Globus pallidus (tissue), 1 donor: ENCODE measurements around the gene NEURL3.
"Not testable (repeated sequence)": the region's sequence is repeated elsewhere in the genome, so short reads cannot be mapped to it uniquely, and the experiment has no call there.

Source experiments
- DNase-seq: peaks from one replicate; pipeline ENCODE4 v3.0.0-alpha.2; 2015; ENCODE audit warnings: low spot score

Gene NEURL3, protein sequence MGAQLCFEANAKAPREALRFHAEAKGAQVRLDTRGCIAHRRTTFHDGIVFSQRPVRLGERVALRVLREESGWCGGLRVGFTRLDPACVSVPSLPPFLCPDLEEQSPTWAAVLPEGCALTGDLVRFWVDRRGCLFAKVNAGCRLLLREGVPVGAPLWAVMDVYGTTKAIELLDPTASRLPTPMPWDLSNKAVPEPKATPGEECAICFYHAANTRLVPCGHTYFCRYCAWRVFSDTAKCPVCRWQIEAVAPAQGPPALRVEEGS

DNA sequence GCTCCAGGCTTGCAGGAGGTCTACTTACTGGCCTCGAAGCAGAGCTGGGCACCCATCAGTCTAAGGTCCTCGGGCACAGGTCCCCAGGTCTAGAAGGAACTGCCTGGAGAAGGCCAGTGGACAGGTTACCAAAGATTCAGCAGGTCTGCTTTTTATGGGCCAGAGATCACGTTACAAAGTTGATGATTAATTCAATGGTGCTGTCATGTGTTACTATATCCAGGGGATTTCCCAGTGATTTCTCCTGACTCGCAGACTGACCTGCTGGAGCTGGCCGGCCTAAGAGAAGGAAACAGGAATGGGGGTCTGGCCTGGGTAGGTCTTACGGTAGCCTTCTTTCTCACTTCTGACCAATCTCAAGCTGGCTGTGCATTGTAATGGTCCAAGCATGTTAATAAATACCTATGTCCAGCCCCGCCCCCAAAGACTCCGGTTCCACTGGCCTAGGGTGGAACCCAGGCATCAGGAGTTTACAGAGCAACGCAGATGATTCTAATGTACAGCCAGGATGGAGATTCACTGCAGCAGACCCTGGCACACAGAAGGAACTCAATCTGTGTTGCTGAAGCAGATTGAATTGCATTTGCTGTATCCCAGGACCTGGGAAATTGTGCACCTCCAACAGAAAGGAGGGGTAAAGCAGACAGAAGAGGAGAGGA is at the start of gene NEURL3:
NEURL3 (minus strand) TSS at position 127 of the 659 bp plus-strand sequence; CDS start at position 56, 71 bp downstream.
- DNase-seq, result no peak

DNA sequence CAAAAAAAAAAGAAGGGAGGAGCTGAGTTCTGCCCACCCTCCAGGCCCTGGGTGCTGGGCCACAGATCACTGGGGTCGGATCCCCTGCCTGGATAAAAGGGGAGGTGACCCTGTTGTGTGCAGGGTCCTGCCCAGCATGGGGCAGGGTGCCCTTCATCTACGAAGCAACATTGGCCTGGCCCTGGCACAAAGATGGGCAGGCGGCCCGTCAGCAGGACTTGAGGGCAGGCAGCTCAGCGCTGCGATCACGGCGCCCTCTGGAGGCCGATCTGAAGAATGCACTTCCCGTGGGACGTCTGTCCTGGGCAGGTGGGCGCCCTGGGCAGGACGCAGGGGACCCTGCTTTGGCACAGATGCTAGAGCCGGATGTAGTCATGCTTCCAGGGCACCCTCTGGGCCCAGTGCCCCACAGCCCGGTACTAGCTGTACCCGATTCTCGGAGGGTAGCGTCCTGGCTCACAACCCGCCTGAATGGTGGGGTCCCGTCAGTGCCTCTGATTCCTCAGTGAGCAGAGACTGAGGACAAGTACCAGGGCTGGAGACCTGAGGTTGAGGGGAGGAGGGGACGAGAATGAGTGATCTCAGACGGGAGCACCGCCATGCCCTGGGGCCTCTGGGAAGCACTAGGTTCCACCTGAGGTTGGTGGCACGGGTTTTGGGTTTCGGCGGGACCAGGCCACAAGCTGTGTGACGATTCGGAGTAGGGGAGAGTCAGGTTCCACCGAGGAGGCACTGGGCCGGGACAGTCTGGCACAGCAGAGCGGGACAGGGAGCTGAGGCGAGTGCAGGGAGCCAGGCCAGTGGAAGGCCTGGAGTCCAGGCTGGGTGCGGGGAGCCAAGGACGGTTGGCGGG is 49.4 kb upstream of the NEURL3 start:
- DNase-seq, result peak; percentile 78

DNA sequence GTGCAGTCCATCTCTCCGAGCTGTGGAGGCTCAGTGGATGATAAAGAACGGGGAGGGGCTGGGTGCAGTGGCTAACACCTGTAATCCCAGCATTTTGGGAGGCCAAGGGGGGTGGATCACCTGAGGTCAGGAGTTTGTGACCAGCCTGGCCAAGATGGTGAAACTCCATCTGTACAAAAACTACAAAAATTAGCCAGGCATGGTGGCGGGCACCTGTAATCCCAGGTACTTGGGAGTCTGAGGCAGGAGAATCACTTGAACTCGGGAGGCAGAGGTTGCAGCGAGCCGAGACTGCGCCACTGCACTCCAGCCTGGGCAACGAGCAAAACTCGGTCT is 48.8 kb upstream of the NEURL3 start:
- not testable (repeated sequence) for DNase-seq

- no peak for DNase-seq
Measured at GRCh38 chr2:96553176-96553956, 48.2 kb upstream of the NEURL3 start.

DNA sequence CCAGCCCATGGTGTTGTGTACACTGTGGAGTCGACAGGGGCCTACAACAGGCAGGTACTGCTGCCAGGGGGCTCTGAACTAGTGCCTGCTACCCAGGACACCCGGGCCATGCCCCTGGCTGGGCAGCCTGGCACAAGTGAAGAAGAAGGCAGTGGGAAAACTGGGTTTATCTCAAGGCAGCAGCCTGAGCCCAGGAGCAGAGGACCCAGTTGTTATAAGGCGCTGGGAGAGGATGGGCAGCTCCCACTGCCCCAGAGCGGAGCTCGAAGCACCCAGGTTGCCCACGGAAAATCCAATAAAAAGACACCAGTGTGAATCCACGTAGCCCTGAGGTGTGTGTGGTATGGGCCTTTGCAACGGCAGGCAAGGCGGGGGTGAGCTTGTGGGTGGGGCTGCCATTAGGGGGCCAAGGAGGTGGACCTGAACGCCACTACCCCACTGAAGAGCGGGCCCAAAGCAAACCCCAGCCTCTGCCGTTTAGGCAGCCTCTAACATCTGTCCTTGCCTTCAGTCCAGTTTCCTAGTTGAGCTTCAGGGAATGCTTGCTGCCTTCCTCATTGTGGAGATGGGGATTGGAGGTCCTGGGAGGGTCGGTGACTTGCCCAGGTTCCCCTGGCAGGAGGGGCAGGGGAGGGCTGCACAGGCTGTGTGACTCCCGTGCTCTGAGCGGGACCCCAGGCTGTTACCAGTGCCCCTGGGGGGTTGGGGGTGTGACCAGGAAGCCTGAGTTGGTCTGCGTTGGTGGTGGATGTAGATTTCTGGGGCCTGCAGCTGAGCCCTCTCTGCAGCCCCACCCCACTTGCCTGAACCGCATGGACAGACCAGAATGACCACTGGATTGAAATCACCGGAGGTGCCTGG is 47.4 kb upstream of the NEURL3 start:
- no peak for DNase-seq

- no peak for DNase-seq
Measured at GRCh38 chr2:96551605-96552314, 46.6 kb upstream of the NEURL3 start.

GRCh38 chr2:96550787-96551604 is 45.8 kb upstream of the NEURL3 start:
- DNase-seq, result no peak

DNA sequence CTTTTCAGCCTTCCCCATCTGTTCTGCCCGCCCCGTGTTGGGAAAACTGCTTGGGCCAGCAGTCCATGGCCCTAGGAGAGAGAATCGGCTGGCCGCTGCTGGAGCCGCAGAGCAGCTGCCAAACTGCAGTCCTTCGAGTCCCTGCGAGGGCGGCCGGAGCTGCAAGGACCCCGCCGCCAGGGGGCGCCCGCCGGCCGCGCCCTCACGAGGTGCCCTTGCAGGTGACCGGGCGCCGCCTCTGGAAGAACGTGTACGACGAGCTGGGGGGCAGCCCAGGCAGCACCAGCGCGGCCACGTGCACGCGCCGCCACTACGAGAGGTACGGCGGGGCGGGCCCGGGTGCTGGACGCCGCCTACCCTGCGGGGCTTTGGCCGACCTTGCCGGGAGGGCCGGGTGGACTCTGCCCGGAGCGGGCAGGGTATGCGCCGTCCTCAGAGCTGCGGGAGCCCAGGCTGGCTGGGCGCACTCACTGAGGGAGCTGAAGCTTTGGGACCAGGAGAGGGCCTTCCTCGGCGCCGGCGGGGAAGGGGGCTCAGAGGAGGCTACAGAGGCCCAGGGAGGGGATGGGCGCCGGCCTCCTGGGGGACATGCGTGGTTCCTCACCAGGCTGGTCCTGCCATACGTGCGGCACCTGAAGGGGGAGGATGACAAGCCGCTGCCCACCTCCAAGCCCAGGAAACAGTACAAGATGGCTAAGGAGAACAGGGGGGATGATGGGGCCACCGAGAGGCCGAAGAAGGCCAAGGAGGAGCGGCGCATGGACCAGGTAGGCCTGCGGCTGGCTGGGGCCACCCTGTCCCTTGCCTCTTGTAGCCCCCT is 45.0 kb upstream of the NEURL3 start:
- DNase-seq, result no peak

- no peak for DNase-seq
Measured at GRCh38 chr2:96549466-96549785, 44.3 kb upstream of the NEURL3 start.

GRCh38 chr2:96548558-96549465 is 43.7 kb upstream of the NEURL3 start:
- DNase-seq, result no peak

GRCh38 chr2:96547731-96548171 is 42.6 kb upstream of the NEURL3 start:
- no peak for DNase-seq

GRCh38 chr2:96547203-96547641 is 42.1 kb upstream of the NEURL3 start:
- DNase-seq, result no peak

DNA sequence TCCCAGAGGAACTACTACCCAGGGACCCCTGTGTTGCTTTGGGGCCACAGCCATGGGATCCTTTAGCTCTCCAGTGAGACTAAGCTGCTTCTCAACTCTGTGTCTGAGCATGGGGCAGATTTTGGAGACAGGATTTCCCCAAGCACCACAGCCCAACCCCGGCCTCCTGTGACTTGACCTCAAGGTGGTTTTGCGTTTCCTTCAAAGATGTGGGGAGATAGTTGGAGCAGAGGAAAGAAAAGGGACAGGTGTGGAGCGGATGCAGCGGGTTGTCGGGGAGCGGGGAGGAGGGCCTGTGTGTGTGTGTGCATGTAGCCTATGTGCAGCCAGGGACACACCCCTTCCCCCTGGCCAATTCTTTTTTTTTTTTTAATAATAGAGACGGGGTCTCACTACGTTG is 41.6 kb upstream of the NEURL3 start:
- no peak for DNase-seq

- DNase-seq, result no peak
Measured at GRCh38 chr2:96546321-96546720, 41.2 kb upstream of the NEURL3 start.

DNA sequence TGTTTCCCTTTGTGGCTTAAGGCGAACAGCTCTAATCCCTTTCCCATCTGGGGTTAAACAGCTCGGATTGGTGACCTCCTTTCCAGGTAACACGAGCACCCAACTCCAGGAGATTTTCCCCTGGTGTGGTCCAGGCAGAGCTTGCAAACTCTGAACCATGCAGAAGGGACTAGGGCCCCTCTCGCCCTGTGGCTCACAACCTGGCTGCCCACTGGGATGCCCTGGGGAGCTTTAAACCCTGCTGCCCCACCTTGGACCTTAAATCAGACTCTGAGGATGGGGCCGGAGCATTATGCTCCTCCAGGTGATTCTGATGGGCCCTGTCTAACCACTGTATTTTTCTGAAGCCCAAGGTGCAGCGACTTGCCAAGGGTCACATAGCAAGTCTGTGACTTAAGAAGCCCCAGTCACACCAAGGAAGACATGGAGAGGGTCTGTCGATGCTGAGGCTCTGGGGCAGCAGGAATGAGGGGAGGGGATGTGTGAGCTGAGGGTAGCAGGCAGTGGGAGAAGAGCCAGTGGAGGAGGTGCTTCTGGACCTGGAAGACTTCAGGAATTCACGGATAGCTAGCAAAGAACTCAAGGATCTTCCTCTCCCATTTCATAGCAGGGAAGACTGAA is 37.3 kb upstream of the NEURL3 start:
- DNase-seq, result no peak

- DNase-seq, result no peak
Measured at GRCh38 chr2:96541398-96542152, 36.4 kb upstream of the NEURL3 start.

DNA sequence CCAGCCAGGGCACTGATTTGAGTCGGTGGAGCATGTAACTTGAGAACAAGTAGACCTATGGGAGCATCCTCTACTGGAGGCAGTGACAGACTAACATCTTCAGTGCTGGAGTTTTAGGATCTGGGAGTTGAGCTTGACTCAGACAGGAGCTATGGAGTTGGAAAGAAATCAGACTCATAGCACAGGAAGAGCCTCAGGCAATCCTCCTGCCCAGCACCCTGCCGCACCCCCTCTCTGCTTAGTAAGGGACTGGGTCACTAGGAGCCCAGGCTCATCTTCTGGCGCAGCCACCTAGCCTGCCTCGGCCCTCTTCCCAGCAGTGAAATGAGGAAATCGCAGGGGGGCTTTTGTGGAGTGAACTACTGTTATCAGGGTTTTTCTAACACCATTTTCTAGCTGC is 35.0 kb upstream of the NEURL3 start:
- no peak for DNase-seq
